ENCODE measurements around the gene HSPB8. TPM values are rescaled to one million over a fixed set of nuclear protein-coding genes. Genes with fewer than 3 reads are reported as not detected.

HSPB8 gene
- total RNA-seq, 2 experiments from 2014 or later = not detected

GRCh38 chr12:119241049-119241448, 62.3 kb downstream of the HSPB8 start:
- no peak overlapping the region for H3K4me3 ChIP-seq (ENCODE audit: low read length)

GRCh38 chr12:119241580-119242169, 62.9 kb downstream of the HSPB8 start:
- Histone ChIP-seq H3K27ac (ENCODE audit: low read depth in 1 of 2, low read length in 2 of 2) (no peak overlapping the region), H3K27me3 (ENCODE audit: control insufficient read depth in 1 of 2, insufficient read depth in 2 of 2, low read length in 2 of 2) (no peaks in the 10 kb centered on the region), H3K4me1 (ENCODE audit: insufficient read depth, low read length) (no peaks in the 10 kb centered on the region), H3K36me3 (ENCODE audit: insufficient read depth, low read length) (no peaks in the 10 kb centered on the region), H3K4me3 (ENCODE audit: low read length) (no peak overlapping the region), H3K9me3 (ENCODE audit: control insufficient read depth in 1 of 2, insufficient read depth in 1 of 2, low read length in 2 of 2) (peaks cover 0 to 5% of the 10 kb centered on the region in 2 experiments)
- POLR2A ChIA-PET = no interaction called here
- H3K36me3 Mint-ChIP-seq (ENCODE audit: low read depth) = no peaks in the 10 kb centered on the region
- no peaks in the 10 kb centered on the region for H3K27me3 Mint-ChIP-seq
- CTCF ChIA-PET = no interaction called here
- no peak for DNase-seq
- no peak for TF ChIP-seq CTCF (IDR thresholded peaks at IDR 0.05)
- peaks cover 2% of the 10 kb centered on the region for H3K9me3 Mint-ChIP-seq
- H3K4me1 Mint-ChIP-seq (ENCODE audit: low read depth) = no peaks in the 10 kb centered on the region
- H3K27ac Mint-ChIP-seq = no peak overlapping the region
- ATAC-seq (ENCODE audit: poor library complexity) = no peak
- intact Hi-C loops (cut with DNase I, micrococcal nuclease) = no loop called here
- H3K4me3 Mint-ChIP-seq = no peak overlapping the region

More at GRCh38 chr12:119241049-119241448, 62.3 kb downstream of the HSPB8 start:
- Mint-ChIP-seq H3K4me3 (no peak overlapping the region), H3K27me3 (no peaks in the 10 kb centered on the region), H3K9me3 (peaks cover 2% of the 10 kb centered on the region), H3K4me1 (ENCODE audit: low read depth) (no peaks in the 10 kb centered on the region), H3K36me3 (ENCODE audit: low read depth) (no peaks in the 10 kb centered on the region), H3K27ac (no peak overlapping the region)
- DNase-seq = no peak
- intact Hi-C loops (cut with DNase I, micrococcal nuclease) = no loop called here
- Histone ChIP-seq H3K27ac (ENCODE audit: low read depth in 1 of 2, low read length in 2 of 2) (no peak overlapping the region), H3K36me3 (ENCODE audit: insufficient read depth, low read length) (no peaks in the 10 kb centered on the region), H3K27me3 (ENCODE audit: control insufficient read depth in 1 of 2, insufficient read depth in 2 of 2, low read length in 2 of 2) (peaks cover 0 to 2% of the 10 kb centered on the region in 2 experiments), H3K4me1 (ENCODE audit: insufficient read depth, low read length) (no peaks in the 10 kb centered on the region), H3K9me3 (ENCODE audit: control insufficient read depth in 1 of 2, insufficient read depth in 1 of 2, low read length in 2 of 2) (peaks cover 0 to 5% of the 10 kb centered on the region in 2 experiments)
- CTCF ChIA-PET = no interaction called here
- no peak for TF ChIP-seq CTCF (IDR thresholded peaks at IDR 0.05)
- ATAC-seq (ENCODE audit: poor library complexity) = no peak
- POLR2A ChIA-PET = no interaction called here

Other genes starting within 250 kb of the HSPB8 start
- not detected for gene SRRM4, start 197.4 kb upstream of the HSPB8 start, total RNA-seq
- gene CCDC60, start 155.8 kb downstream of the HSPB8 start, total RNA-seq = not detected